H9 (cell line): ENCODE data around the gene WDR89. TPM values are rescaled to one million over a fixed set of nuclear protein-coding genes. Genes with fewer than 3 reads are reported as not detected.

Experiments
- DNase-seq: peaks from one replicate; pipeline ENCODE4 v3.0.0-alpha.2; 2017
- H2AFZ ChIP-seq: one replicate; pipeline ENCODE4 v1.6.1; 2013; ENCODE audit warnings: mild to moderate bottlenecking, low read length, control low read depth, moderate library complexity
- H2AK5ac ChIP-seq: 2 replicates; pipeline ENCODE4 v1.6.1; 2013; ENCODE audit warnings: low read length, control low read depth, mixed read lengths; ENCODE audit not compliant: insufficient read length
- H2BK120ac ChIP-seq: one replicate; pipeline ENCODE4 v1.6.1; 2013; ENCODE audit warnings: low read depth, mild to moderate bottlenecking, low read length, control low read depth, inconsistent platforms; ENCODE audit not compliant: poor library complexity, severe bottlenecking
- H2BK12ac ChIP-seq: 2 replicates; pipeline ENCODE4 v1.6.1; 2013; ENCODE audit warnings: low read length, control low read depth, mixed read lengths, low read depth; ENCODE audit not compliant: insufficient read length
- H2BK15ac ChIP-seq: 2 replicates; pipeline ENCODE4 v1.6.1; 2013; ENCODE audit warnings: low read depth, low read length, control low read depth
- H2BK20ac ChIP-seq: one replicate; pipeline ENCODE4 v1.6.1; 2013; ENCODE audit warnings: low read depth, mild to moderate bottlenecking, low read length, control low read depth, inconsistent platforms; ENCODE audit not compliant: poor library complexity, severe bottlenecking
- H2BK5ac ChIP-seq: 2 replicates; pipeline ENCODE4 v1.6.1; 2013; ENCODE audit warnings: low read length, control low read depth, mixed read lengths; ENCODE audit not compliant: insufficient read length
- H3K14ac ChIP-seq: 2 replicates; pipeline ENCODE4 v1.6.1; 2013; ENCODE audit warnings: low read length, control low read depth; ENCODE audit not compliant: insufficient read depth
- H3K18ac ChIP-seq: 2 replicates; pipeline ENCODE4 v1.6.1; 2013; ENCODE audit warnings: low read depth, mild to moderate bottlenecking, mixed read lengths, low read length, control low read depth; ENCODE audit not compliant: insufficient read length
- H3K23ac ChIP-seq: 2 replicates; pipeline ENCODE4 v1.6.1; 2013; ENCODE audit warnings: low read length, control low read depth, mixed read lengths, low read depth; ENCODE audit not compliant: insufficient read length
- H3K23me2 ChIP-seq: 2 replicates; pipeline ENCODE4 v1.6.1; 2013; ENCODE audit warnings: low read depth, mild to moderate bottlenecking, mixed read lengths, low read length, control low read depth; ENCODE audit not compliant: insufficient read length, poor library complexity, severe bottlenecking
- H3K27ac ChIP-seq: 2 replicates; pipeline ENCODE4 v1.5.1; 2013; ENCODE audit warnings: low read length, control low read depth, mixed read lengths, low read depth; ENCODE audit not compliant: insufficient read length
- H3K27me3 ChIP-seq: 2 replicates; pipeline ENCODE4 v1.6.1; 2013; ENCODE audit warnings: low read length, control low read depth, inconsistent platforms; ENCODE audit not compliant: insufficient read depth
- H3K4ac ChIP-seq: 2 replicates; pipeline ENCODE4 v1.6.1; 2013; ENCODE audit warnings: low read depth, mild to moderate bottlenecking, control low read depth, inconsistent platforms, low read length, moderate library complexity
- H3K4me1 ChIP-seq: 2 replicates; pipeline ENCODE4 v1.6.1; 2013; ENCODE audit warnings: low read length, control low read depth, inconsistent platforms; ENCODE audit not compliant: insufficient read depth
- H3K4me2 ChIP-seq: 2 replicates; pipeline ENCODE4 v1.6.1; 2013; ENCODE audit warnings: low read length, control low read depth, mixed read lengths; ENCODE audit not compliant: insufficient read length, insufficient read depth
- H3K56ac ChIP-seq: 2 replicates; pipeline ENCODE4 v1.6.1; 2013; ENCODE audit warnings: low read depth, mild to moderate bottlenecking, mixed read lengths, low read length, control low read depth; ENCODE audit not compliant: insufficient read length
- H3K79me1 ChIP-seq: 2 replicates; pipeline ENCODE4 v1.6.1; 2013; ENCODE audit warnings: low read depth, mild to moderate bottlenecking, moderate library complexity, low read length, control low read depth, inconsistent platforms; ENCODE audit not compliant: insufficient read depth, poor library complexity, severe bottlenecking
- H3K79me2 ChIP-seq: 2 replicates; pipeline ENCODE4 v1.6.1; 2013; ENCODE audit warnings: low read length, control low read depth, inconsistent platforms; ENCODE audit not compliant: insufficient read depth
- H3K9ac ChIP-seq: 2 replicates; pipeline ENCODE4 v1.6.1; 2013; ENCODE audit warnings: low read length, control low read depth, mixed read lengths; ENCODE audit not compliant: insufficient read length; ENCODE audit errors: extremely low read depth
- H3K9me3 ChIP-seq: one replicate; pipeline ENCODE4 v1.6.1; 2013; ENCODE audit warnings: low read depth, low read length, inconsistent platforms; ENCODE audit not compliant: control insufficient read depth
- H3T11ph ChIP-seq: one replicate; pipeline ENCODE4 v1.6.1; 2013; ENCODE audit warnings: mild to moderate bottlenecking, low read length, control low read depth, inconsistent platforms
- H4K20me1 ChIP-seq: one replicate; pipeline ENCODE4 v1.6.1; 2013; ENCODE audit not compliant: control insufficient read depth, insufficient read length, insufficient read depth
- H4K5ac ChIP-seq: 2 replicates; pipeline ENCODE4 v1.6.1; 2013; ENCODE audit warnings: low read depth, mild to moderate bottlenecking, mixed read lengths, low read length, control low read depth; ENCODE audit not compliant: insufficient read length
- H4K8ac ChIP-seq: replicated peaks from 2 replicates; pipeline ENCODE4 v1.6.1; 2013; ENCODE audit warnings: low read length, control low read depth, mixed read lengths, low read depth; ENCODE audit not compliant: insufficient read length
- H4K91ac ChIP-seq: 2 replicates; pipeline ENCODE4 v1.6.1; 2013; ENCODE audit warnings: low read depth, mild to moderate bottlenecking, moderate library complexity, mixed read lengths, low read length, control low read depth; ENCODE audit not compliant: insufficient read length
- H3K27ac Mint-ChIP-seq, 3 experiments: 2 replicates in 2 of 3; 3 replicates in 1 of 3; pipeline ENCODE4 v1.8.0; 2020 to 2021; ENCODE audit warnings: mixed read lengths in 3 of 3, mild to moderate bottlenecking in 1 of 3, moderate library complexity in 1 of 3
- H3K27me3 Mint-ChIP-seq: 2 replicates; pipeline ENCODE4 v1.8.0; 2021; ENCODE audit warnings: low read depth, mild to moderate bottlenecking, moderate library complexity, mixed read lengths
- H3K36me3 Mint-ChIP-seq, 3 experiments: 2 replicates in 2 of 3; 3 replicates in 1 of 3; pipeline ENCODE4 v1.8.0; 2020 to 2021; ENCODE audit warnings: low read depth in 3 of 3, mixed read lengths in 3 of 3; ENCODE audit not compliant: insufficient read depth in 1 of 3
- H3K4me1 Mint-ChIP-seq, 2 experiments: 2 replicates each; pipeline ENCODE4 v1.8.0; 2020; ENCODE audit warnings: mixed read lengths in 2 of 2
- H3K4me3 Mint-ChIP-seq, 2 experiments: 2 replicates in 1 of 2; 3 replicates in 1 of 2; pipeline ENCODE4 v1.8.0; 2020 to 2021; ENCODE audit warnings: mild to moderate bottlenecking in 2 of 2, mixed read lengths in 2 of 2, moderate library complexity in 1 of 2
- H3K9me3 Mint-ChIP-seq, 2 experiments: 2 replicates in 1 of 2; 3 replicates in 1 of 2; pipeline ENCODE4 v1.8.0; 2020; ENCODE audit warnings: mild to moderate bottlenecking in 2 of 2, mixed read lengths in 2 of 2, moderate library complexity in 1 of 2
- WGBS: extraction: QIAGEN DNeasy Blood & Tissue Kit; methylation state at CpG from one replicate; pipeline ENCODE4 v1.1.7; 2013; ENCODE audit warnings: missing lambda C conversion rate, low lambda C conversion rate, mixed read lengths; ENCODE audit not compliant: insufficient read length; ENCODE audit errors: extremely low coverage; 5-methylcytosine and 5-hydroxymethylcytosine counted together
- total RNA-seq: library from RNA; stranded (reverse); gene quantifications from 2 replicates; pipeline ENCODE4 v1.2.1, GENCODE V29; 2021
- TF ChIP-seq, protein P1 (sequence below): fragments of 200-600 bp; sonication (generic); conservative IDR thresholded peaks from 3 replicates; pipeline ENCODE4 v1.8.0; 2021; ENCODE audit warnings: antibody characterized with exemption, mild to moderate bottlenecking

Gene WDR89
- total RNA-seq, 1 experiment from 2014 or later: 24.0 TPM

- H3K4me2 ChIP-seq: no peak overlapping the region
- no peak overlapping the region for H3T11ph ChIP-seq
- TF ChIP-seq, protein P1, sequence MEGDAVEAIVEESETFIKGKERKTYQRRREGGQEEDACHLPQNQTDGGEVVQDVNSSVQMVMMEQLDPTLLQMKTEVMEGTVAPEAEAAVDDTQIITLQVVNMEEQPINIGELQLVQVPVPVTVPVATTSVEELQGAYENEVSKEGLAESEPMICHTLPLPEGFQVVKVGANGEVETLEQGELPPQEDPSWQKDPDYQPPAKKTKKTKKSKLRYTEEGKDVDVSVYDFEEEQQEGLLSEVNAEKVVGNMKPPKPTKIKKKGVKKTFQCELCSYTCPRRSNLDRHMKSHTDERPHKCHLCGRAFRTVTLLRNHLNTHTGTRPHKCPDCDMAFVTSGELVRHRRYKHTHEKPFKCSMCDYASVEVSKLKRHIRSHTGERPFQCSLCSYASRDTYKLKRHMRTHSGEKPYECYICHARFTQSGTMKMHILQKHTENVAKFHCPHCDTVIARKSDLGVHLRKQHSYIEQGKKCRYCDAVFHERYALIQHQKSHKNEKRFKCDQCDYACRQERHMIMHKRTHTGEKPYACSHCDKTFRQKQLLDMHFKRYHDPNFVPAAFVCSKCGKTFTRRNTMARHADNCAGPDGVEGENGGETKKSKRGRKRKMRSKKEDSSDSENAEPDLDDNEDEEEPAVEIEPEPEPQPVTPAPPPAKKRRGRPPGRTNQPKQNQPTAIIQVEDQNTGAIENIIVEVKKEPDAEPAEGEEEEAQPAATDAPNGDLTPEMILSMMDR: no peak
- no peak overlapping the region for H2AK5ac ChIP-seq
- H3K9me3 ChIP-seq: no peaks in the 10 kb centered on the region
- no peak overlapping the region for H3K27ac ChIP-seq
- H3K56ac ChIP-seq: no peak overlapping the region
- H3K23ac ChIP-seq: no peak overlapping the region
- H2BK15ac ChIP-seq: no peak overlapping the region
- H3K79me2 ChIP-seq: no peaks in the 10 kb centered on the region
- no peaks in the 10 kb centered on the region for H3K9me3 Mint-ChIP-seq
- no peak overlapping the region for H2BK120ac ChIP-seq
- no peak overlapping the region for H2BK20ac ChIP-seq
- peaks cover 3% of the 10 kb centered on the region; the same call in 1 of the 2 replicates for H3K27me3 Mint-ChIP-seq
- H3K36me3 Mint-ChIP-seq: no peaks in the 10 kb centered on the region
- H3K9ac ChIP-seq: no peak overlapping the region
- no peak overlapping the region for H3K4me3 Mint-ChIP-seq
- H3K4me1 Mint-ChIP-seq: no peaks in the 10 kb centered on the region
- no peak overlapping the region for H4K8ac ChIP-seq
- no peaks in the 10 kb centered on the region for H3K79me1 ChIP-seq
- H2BK12ac ChIP-seq: no peak overlapping the region
- H4K5ac ChIP-seq: no peak overlapping the region
- H2BK5ac ChIP-seq: no peak overlapping the region
- H3K27me3 ChIP-seq: no peaks in the 10 kb centered on the region
- no peaks in the 10 kb centered on the region for H3K23me2 ChIP-seq
- DNase-seq: no peak
- no peak overlapping the region for H3K27ac Mint-ChIP-seq
- H2AFZ ChIP-seq: no peak overlapping the region
- no peak overlapping the region for H4K91ac ChIP-seq
- no CpG with 5 or more reads among the region's 7 CpGs for WGBS
- no peak overlapping the region for H3K18ac ChIP-seq
- no peak overlapping the region for H3K14ac ChIP-seq
- H3K4me1 ChIP-seq: no peaks in the 10 kb centered on the region
- H4K20me1 ChIP-seq: no peaks in the 10 kb centered on the region
- no peak overlapping the region for H3K4ac ChIP-seq
Measured at GRCh38 chr14:63563370-63564026, 78.2 kb downstream of the WDR89 start.
